ENCODE measurements around the gene SLC12A3. TPM values are rescaled to one million over a fixed set of nuclear protein-coding genes. Genes with fewer than 3 reads are reported as not detected.

The SLC12A3 gene
- total RNA-seq, 4 donors from 2014 or later = not detected

DNA sequence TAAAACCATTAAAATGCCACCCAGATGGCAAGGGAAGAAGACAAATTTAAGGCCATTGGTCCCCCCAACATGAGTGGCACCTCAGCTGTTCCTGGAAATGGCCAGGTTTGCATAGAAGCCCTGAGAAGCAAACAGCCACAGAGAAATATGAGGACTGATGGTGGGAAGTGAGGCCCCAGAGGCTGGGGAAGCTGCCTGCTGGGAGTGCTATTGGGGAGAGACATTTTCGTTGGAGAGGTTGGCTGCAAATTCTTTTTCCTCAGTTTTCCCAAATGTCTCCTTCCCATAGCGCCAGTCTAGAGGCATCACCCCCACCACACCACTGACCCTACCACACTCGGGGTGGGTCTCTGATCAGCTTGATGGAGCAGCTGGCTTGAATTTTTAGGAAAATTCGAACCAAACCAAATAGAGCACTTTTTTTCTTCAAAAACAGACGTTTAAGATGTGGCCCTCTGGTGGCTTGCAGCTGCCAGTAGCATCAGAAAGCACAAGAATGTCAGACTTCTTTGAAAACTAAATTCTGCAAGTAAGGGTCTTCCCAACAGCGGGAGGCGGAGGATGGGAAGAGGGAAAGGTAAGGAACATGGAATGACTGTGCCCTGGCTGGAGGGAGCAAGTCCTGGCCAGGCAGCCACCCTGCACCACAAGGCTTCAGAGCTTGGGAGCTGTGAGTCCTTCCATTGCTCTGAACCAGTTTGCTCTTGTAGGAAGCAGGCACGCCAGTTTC, 13.2 kb upstream of the SLC12A3 start:
- WGBS, 2 donors = 67 to 68% methylated on average over 6 to 7 of the region's 8 CpGs

DNA sequence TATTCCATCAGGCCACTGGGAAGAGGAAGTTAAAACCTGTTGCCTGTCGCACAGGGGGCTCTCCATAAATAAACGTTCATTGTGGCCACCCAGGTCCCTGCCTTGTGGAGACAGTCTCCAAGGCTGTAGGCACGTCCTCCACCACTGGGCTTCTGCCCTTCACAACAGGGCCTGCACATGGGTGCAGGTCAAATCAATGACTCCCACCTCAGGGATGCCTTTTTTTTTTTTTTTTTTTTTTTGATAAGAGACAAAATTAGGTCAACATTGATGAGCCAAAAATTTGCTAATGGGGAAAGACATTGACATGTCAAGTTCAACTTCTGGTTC, 12.6 kb upstream of the SLC12A3 start:
- no peak for DNase-seq
- TF ChIP-seq POLR2A (IDR thresholded peaks at IDR 0.05) = no peak
- TF ChIP-seq, protein P1, sequence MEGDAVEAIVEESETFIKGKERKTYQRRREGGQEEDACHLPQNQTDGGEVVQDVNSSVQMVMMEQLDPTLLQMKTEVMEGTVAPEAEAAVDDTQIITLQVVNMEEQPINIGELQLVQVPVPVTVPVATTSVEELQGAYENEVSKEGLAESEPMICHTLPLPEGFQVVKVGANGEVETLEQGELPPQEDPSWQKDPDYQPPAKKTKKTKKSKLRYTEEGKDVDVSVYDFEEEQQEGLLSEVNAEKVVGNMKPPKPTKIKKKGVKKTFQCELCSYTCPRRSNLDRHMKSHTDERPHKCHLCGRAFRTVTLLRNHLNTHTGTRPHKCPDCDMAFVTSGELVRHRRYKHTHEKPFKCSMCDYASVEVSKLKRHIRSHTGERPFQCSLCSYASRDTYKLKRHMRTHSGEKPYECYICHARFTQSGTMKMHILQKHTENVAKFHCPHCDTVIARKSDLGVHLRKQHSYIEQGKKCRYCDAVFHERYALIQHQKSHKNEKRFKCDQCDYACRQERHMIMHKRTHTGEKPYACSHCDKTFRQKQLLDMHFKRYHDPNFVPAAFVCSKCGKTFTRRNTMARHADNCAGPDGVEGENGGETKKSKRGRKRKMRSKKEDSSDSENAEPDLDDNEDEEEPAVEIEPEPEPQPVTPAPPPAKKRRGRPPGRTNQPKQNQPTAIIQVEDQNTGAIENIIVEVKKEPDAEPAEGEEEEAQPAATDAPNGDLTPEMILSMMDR (IDR thresholded peaks at IDR 0.05) = no peak
- Histone ChIP-seq H3K9me3 (no peaks in the 10 kb centered on the region), H3K27ac (no peak overlapping the region), H3K4me3 (no peak overlapping the region), H3K36me3 (no peaks in the 10 kb centered on the region), H3K27me3 (no peaks in the 10 kb centered on the region), H3K4me1 (peaks cover 0 to 22% (median 0%) of the 10 kb centered on the region in 3 donors)
- WGBS, 2 donors = 56 to 92% methylated on average over 3 of the region's 3 CpGs
- intact Hi-C loops (cut with DNase I) = no loop called here

More for the DNA sequence above, 13.2 kb upstream of the SLC12A3 start:
- TF ChIP-seq, protein P1 (IDR thresholded peaks at IDR 0.05) = peak in 1 of 6 experiments; percentile 28
- TF ChIP-seq POLR2A (IDR thresholded peaks at IDR 0.05) = no peak
- DNase-seq = no peak
- Histone ChIP-seq H3K4me3 (no peak overlapping the region), H3K27me3 (no peaks in the 10 kb centered on the region), H3K4me1 (peaks cover 0 to 22% (median 0%) of the 10 kb centered on the region in 3 donors), H3K9me3 (no peaks in the 10 kb centered on the region), H3K36me3 (no peaks in the 10 kb centered on the region), H3K27ac (no peak overlapping the region)
- intact Hi-C loops (cut with DNase I) = no loop called here

DNA sequence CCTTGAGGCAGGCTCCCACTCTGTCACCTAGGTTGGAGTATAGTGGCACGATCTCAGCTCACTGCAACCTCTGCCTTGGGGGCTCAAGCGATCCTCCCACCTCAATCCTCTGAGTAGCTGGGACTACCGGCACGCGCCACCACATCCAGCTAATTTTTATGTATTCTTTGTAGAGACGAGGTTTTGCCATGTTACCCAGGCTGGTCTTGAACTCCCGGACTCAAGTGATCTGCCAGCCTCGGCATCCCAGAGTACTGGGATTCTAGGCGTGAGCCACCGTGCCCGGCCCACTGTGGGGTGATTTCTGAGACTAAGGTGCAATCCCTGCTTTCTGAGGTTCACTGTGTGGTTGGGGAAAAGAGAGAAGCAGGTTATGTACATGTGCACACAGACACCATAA, 12.0 kb upstream of the SLC12A3 start:
- H3K4me3 ChIP-seq = no peak overlapping the region
- no peaks in the 10 kb centered on the region for H3K27me3 ChIP-seq
- intact Hi-C loops (cut with DNase I) = no loop called here
- H3K27ac ChIP-seq = no peak overlapping the region
- H3K36me3 ChIP-seq = no peaks in the 10 kb centered on the region
- DNase-seq = no peak
- H3K4me1 ChIP-seq = peaks cover 0 to 17% (median 0%) of the 10 kb centered on the region in 3 donors
- TF ChIP-seq, protein P1 (IDR thresholded peaks at IDR 0.05) = no peak
- TF ChIP-seq POLR2A (IDR thresholded peaks at IDR 0.05) = no peak
- no peaks in the 10 kb centered on the region for H3K9me3 ChIP-seq
- 96 to 98% methylated on average over 9 to 11 of the region's 11 CpGs for WGBS, 2 donors

DNA sequence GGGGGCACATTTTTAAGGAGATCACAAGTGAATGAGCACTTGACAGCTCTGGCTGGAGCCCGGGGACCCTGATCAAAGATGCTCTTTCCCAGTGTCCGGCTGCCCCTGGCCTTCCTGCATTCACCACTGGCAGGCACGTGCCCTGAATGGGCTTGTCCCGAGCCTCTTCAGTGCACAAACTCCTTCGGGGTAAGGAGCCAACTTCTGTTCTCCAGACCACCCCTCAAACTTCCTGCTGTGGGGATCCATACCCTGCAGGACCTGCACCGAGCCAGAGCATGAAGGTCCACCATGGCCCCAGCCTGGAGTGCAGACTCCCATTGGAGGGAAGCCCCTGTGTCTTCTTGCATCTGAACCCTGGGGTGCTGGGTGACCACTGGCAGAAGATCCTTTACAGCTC, 9.8 kb upstream of the SLC12A3 start:
- intact Hi-C loops (cut with DNase I) = no loop called here
- H3K9me3 ChIP-seq = no peaks in the 10 kb centered on the region
- no peaks in the 10 kb centered on the region for H3K27me3 ChIP-seq
- H3K4me1 ChIP-seq = no peaks in the 10 kb centered on the region
- TF ChIP-seq, protein P1 (IDR thresholded peaks at IDR 0.05) = no peak
- TF ChIP-seq POLR2A (IDR thresholded peaks at IDR 0.05) = no peak
- no peaks in the 10 kb centered on the region for H3K36me3 ChIP-seq
- H3K27ac ChIP-seq = no peak overlapping the region
- DNase-seq = no peak
- H3K4me3 ChIP-seq = no peak overlapping the region
- WGBS, 2 donors = 92% methylated on average over 6 of the region's 6 CpGs; no CpG with 5 or more reads in 1 of the 2 donors

DNA sequence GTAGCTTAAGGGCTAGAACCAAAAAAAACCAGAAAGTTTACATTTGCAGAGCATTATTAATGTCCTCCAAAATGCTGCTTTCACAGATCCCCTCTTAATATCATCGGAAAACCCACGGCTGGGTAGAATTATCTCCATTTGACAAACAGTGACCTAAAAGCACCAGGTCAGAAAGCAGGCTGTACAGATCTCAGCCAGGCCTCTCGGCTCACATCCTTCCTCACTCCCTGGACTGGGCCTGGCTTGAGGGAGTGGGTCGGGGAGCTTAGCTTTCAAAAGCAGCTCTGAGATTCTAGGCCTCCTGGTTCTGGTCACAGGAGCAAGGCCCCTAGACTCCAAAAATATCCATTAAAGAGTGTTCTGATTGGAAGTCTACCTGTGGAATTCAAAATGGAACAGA, 9.1 kb upstream of the SLC12A3 start:
- no peak overlapping the region for H3K4me3 ChIP-seq
- no peak for DNase-seq
- H3K36me3 ChIP-seq = no peaks in the 10 kb centered on the region
- TF ChIP-seq POLR2A (IDR thresholded peaks at IDR 0.05) = no peak
- TF ChIP-seq, protein P1 (IDR thresholded peaks at IDR 0.05) = no peak
- peaks cover 0 to under 1% (median 0%) of the 10 kb centered on the region in 4 donors for H3K27me3 ChIP-seq
- 64 to 65% methylated on average over 3 of the region's 4 CpGs for WGBS, 2 donors
- intact Hi-C loops (cut with DNase I) = no loop called here
- H3K4me1 ChIP-seq = no peaks in the 10 kb centered on the region
- H3K9me3 ChIP-seq = no peaks in the 10 kb centered on the region
- no peak overlapping the region for H3K27ac ChIP-seq
